HCT116 (cell line): ENCODE data around the gene HASPIN. TPM values are rescaled to one million over a fixed set of nuclear protein-coding genes. Genes with fewer than 3 reads are reported as not detected.

Source experiments
- ATAC-seq: fragments of 200-7000 bp; cut with Tn5 transposase; 2 replicates; pipeline ENCODE4 v1.9.1; 2020; ENCODE audit warnings: mild to moderate bottlenecking, moderate library complexity
- BruUV-seq: library from RNA; stranded (reverse); fragments of 400-500 nt; replicated peaks from 2 replicates; lab custom pipeline; 2021; lab: Mats Ljungman, UMichigan
- CTCF ChIA-PET: fragments of 300-600 bp; sonication (Branson Sonifier 250); formaldehyde crosslinking; loops from one replicate; lab custom pipeline; 2021; ENCODE audit warnings: antibody characterized with exemption; lab: Charles Lee
- POLR2A ChIA-PET: fragments of 300-600, 350-600 bp; sonication (Branson Sonifier 250); formaldehyde crosslinking; loops from one replicate; lab custom pipeline; 2021; ENCODE audit warnings: antibody characterized with exemption; lab: Charles Lee
- RAD21 ChIA-PET, 2 experiments: fragments of 300-600 bp; sonication (Branson Sonifier 250); formaldehyde crosslinking; loops; one replicate each; lab custom pipeline; 2023; ENCODE audit warnings: low total read pairs in 2 of 2; ENCODE audit not compliant: uncharacterized antibody in 2 of 2, unreplicated experiment in 2 of 2, low non-redundant PET in 1 of 2; lab: Charles Lee
- DNase-seq: peaks from one replicate; pipeline ENCODE4 v3.0.0-alpha.2; 2010; ENCODE audit warnings: low read depth, low spot score
- H2AFZ ChIP-seq: fragments of 200-600 bp; shearing (Covaris generic), sonication (generic); 2 replicates; pipeline ENCODE4 v1.6.1; 2017; ENCODE audit warnings: low read depth, mixed run types, mixed read lengths, antibody characterized with exemption, low read length; ENCODE audit not compliant: poor library complexity, severe bottlenecking
- H3K27ac ChIP-seq: 2 replicates; pipeline ENCODE4 v1.5.1; 2012; ENCODE audit warnings: low read depth, low read length
- H3K27me3 ChIP-seq: fragments of 200-600 bp; sonication (generic); 2 replicates; pipeline ENCODE4 v1.6.1; 2016; ENCODE audit warnings: mixed run types, low read length, mixed read lengths; ENCODE audit not compliant: insufficient read depth
- H3K36me3 ChIP-seq, 2 experiments: fragments of 200-500 bp in 1 of 2; fragments of 200-600 bp in 1 of 2; sonication (Bioruptor generic) in 1 of 2; sonication (generic) in 1 of 2; 2 replicates each; pipeline versions ENCODE4 v1.5.1 to v1.6.1; 2014 to 2016; ENCODE audit warnings: low read length in 2 of 2, inconsistent platforms in 1 of 2, mixed read lengths in 1 of 2, mixed run types in 1 of 2; ENCODE audit not compliant: insufficient read depth in 2 of 2, control insufficient read depth in 1 of 2
- H3K4me1 ChIP-seq, 2 experiments: fragments of 200-600 bp in 1 of 2; sonication (generic) in 1 of 2; 2 replicates each; pipeline versions ENCODE4 v1.5.1 to v1.6.1; 2012 to 2017; ENCODE audit warnings: low read length in 2 of 2, inconsistent platforms in 1 of 2, mild to moderate bottlenecking in 1 of 2, mixed read lengths in 1 of 2, mixed run types in 1 of 2, moderate library complexity in 1 of 2; ENCODE audit not compliant: insufficient read depth in 2 of 2, control insufficient read depth in 1 of 2
- H3K4me2 ChIP-seq: fragments of 200-600 bp; sonication (generic); 2 replicates; pipeline ENCODE4 v1.6.1; 2017; ENCODE audit warnings: mixed run types, low read length, mixed read lengths
- H3K4me3 ChIP-seq, 2 experiments: fragments of 200-600 bp in 1 of 2; sonication (generic) in 1 of 2; replicated peaks in 1 of 2; 2 replicates each; pipeline ENCODE4 v1.5.1; 2011 to 2016; ENCODE audit warnings: low read length in 2 of 2, control low read depth in 1 of 2, low read depth in 1 of 2, mild to moderate bottlenecking in 1 of 2, mixed read lengths in 1 of 2, mixed run types in 1 of 2
- H3K79me2 ChIP-seq: fragments of 200-600 bp; sonication (generic); 2 replicates; pipeline ENCODE4 v1.6.1; 2017; ENCODE audit warnings: mild to moderate bottlenecking, mixed run types, low read length, moderate library complexity, mixed read lengths; ENCODE audit not compliant: insufficient read depth
- H3K9ac ChIP-seq: fragments of 200-600 bp; sonication (generic); 2 replicates; pipeline ENCODE4 v1.6.1; 2016; ENCODE audit warnings: low read length, mixed read lengths
- H3K9me2 ChIP-seq: fragments of 200-600 bp; sonication (generic), shearing (Covaris generic); 2 replicates; pipeline ENCODE4 v1.6.1; 2017; ENCODE audit warnings: mixed run types, mild to moderate bottlenecking, moderate library complexity; ENCODE audit not compliant: insufficient read depth
- H3K9me3 ChIP-seq, 2 experiments: fragments of 200-500 bp in 1 of 2; fragments of 200-600 bp in 1 of 2; sonication (Bioruptor generic) in 1 of 2; sonication (generic) in 1 of 2; 2 replicates each; pipeline ENCODE4 v1.6.1; 2014 to 2017; ENCODE audit warnings: low read length in 2 of 2, mixed read lengths in 2 of 2, inconsistent platforms in 1 of 2, low read depth in 1 of 2, mild to moderate bottlenecking in 1 of 2, mixed run types in 1 of 2, moderate library complexity in 1 of 2; ENCODE audit not compliant: control insufficient read depth in 1 of 2, insufficient read depth in 1 of 2
- H4K20me1 ChIP-seq: fragments of 200-600 bp; sonication (generic), shearing (Covaris generic); 2 replicates; pipeline ENCODE4 v1.6.1; 2017; ENCODE audit warnings: mixed run types, mild to moderate bottlenecking, moderate library complexity; ENCODE audit not compliant: insufficient read depth
- CTCF ChIP-seq, 3 experiments: fragments of 200-600 bp in 1 of 3; sonication (generic) in 1 of 3; IDR thresholded peaks in 2 of 3; conservative IDR thresholded peaks in 1 of 3; 2 replicates each; pipeline ENCODE4 v1.5.1; 2012 to 2017; ENCODE audit warnings: low read depth in 2 of 3, low read length in 2 of 3, antibody characterized with exemption in 1 of 3, borderline replicate concordance in 1 of 3, control low read depth in 1 of 3, mild to moderate bottlenecking in 1 of 3, mixed read lengths in 1 of 3, mixed run types in 1 of 3, moderate library complexity in 1 of 3; ENCODE audit not compliant: insufficient read depth in 1 of 3
- FOSL1 ChIP-seq: IDR thresholded peaks from 2 replicates; pipeline ENCODE4 v1.6.1; 2012; ENCODE audit warnings: low read depth
- JUND ChIP-seq: IDR thresholded peaks from 2 replicates; pipeline ENCODE4 v1.6.1; 2012
- SRF ChIP-seq: IDR thresholded peaks from 2 replicates; pipeline ENCODE4 v1.6.1; 2012; ENCODE audit warnings: low read depth
- ZNF274 ChIP-seq: fragments of 200-500 bp; sonication (Bioruptor generic); IDR thresholded peaks from 2 replicates; pipeline ENCODE4 v1.6.1; 2014; ENCODE audit warnings: mild to moderate bottlenecking, low read depth, low read length, inconsistent platforms
- intact Hi-C: fragments of 100-400 bp; cut with micrococcal nuclease; formaldehyde crosslinking; loops from 2 replicates; pipeline ENCODE4 v1.10.0; 2022
- total RNA-seq: library from RNA; stranded (reverse); gene quantifications from one replicate; pipeline ENCODE4 v1.2.1, GENCODE V29; 2021; ENCODE audit not compliant: unreplicated experiment

The HASPIN gene
- total RNA-seq, 1 experiment from 2014 or later: 19.6 TPM

GRCh38 chr17:3772764-3773163 is 49.1 kb downstream of the HASPIN start:
- no peaks in the 10 kb centered on the region for H3K36me3 ChIP-seq
- ATAC-seq: peak; percentile 69
- H2AFZ ChIP-seq: no peak overlapping the region
- no peaks in the 10 kb centered on the region for H4K20me1 ChIP-seq
- CTCF ChIA-PET: interaction anchor here (2.0 kb wide), 1 partner anchor 35 kb away, joined by 12 read pairs; no protein-coding TSS in a partner anchor
- H3K4me3 ChIP-seq: no peak overlapping the region
- H3K27ac ChIP-seq: no peak overlapping the region
- DNase-seq: no peak
- H3K9me2 ChIP-seq: no peaks in the 10 kb centered on the region
- H3K79me2 ChIP-seq: no peaks in the 10 kb centered on the region
- no peak overlapping the region for H3K9ac ChIP-seq
- H3K9me3 ChIP-seq: no peaks in the 10 kb centered on the region
- no peak overlapping the region for H3K4me2 ChIP-seq
- POLR2A ChIA-PET: no interaction called here
- TF ChIP-seq SRF (no peak), CTCF (IDR thresholded peaks at IDR 0.05 in 2 of 3, conservative IDR thresholded peaks at IDR 0.05 in 1 of 3; ENCODE audit: borderline replicate concordance in 1 of 3, insufficient read depth in 1 of 3, low read depth in 2 of 3, low read length in 2 of 3) (peak in 1 of 3 experiments; percentile 28; a peak in 1 of 6 replicates)
- no TSS peak for BruUV-seq
- intact Hi-C loops: no loop called here
- H3K27me3 ChIP-seq: no peaks in the 10 kb centered on the region
- RAD21 ChIA-PET: no interaction called here
- H3K4me1 ChIP-seq: peaks cover 0 to 15% of the 10 kb centered on the region in 2 experiments; a peak in 2 of 4 replicates

DNA sequence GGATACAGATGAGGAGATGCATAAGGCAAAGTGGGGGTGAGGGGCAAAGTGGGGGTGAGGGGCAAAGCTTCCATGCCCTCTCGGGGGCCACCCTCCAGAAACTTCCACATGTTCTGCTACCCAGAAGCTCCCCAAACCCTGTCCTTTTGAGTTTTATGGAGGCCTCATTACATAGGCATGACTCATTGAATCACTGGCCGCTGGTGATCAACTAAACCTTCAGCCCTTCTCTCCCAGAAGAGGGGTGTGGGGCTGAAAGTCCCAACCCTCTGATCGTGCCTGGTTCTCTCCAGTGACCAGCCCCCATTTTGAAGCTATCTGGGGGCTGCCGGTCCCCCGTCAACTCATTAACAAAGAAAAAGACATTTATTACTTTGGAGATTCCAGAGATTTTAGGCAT is 49.8 kb downstream of the HASPIN start:
- no peak overlapping the region for H3K27ac ChIP-seq
- DNase-seq (no peak), ATAC-seq (peak; percentile 77)
- H3K4me2 ChIP-seq: peak overlapping the region; percentile 44
- ChIA-PET CTCF (interaction anchor here (1.2 kb wide), 1 partner anchor 35 kb away, joined by 4 read pairs; no protein-coding TSS in a partner anchor), RAD21 (no interaction called here), POLR2A (no interaction called here)
- H3K4me3 ChIP-seq: no peak overlapping the region
- H3K79me2 ChIP-seq: no peaks in the 10 kb centered on the region
- no peak overlapping the region for H2AFZ ChIP-seq
- no peaks in the 10 kb centered on the region for H3K27me3 ChIP-seq
- no peaks in the 10 kb centered on the region for H3K36me3 ChIP-seq
- H4K20me1 ChIP-seq: no peaks in the 10 kb centered on the region
- no peaks in the 10 kb centered on the region for H3K9me3 ChIP-seq
- TF ChIP-seq ZNF274 (no peak), FOSL1 (peak; percentile 32), JUND (0 out of 2 replicates have a peak, but pooled peaks have one; percentile 9)
- H3K9me2 ChIP-seq: no peaks in the 10 kb centered on the region
- intact Hi-C loops: no loop called here
- peak overlapping the region; percentile 14; the same call in 1 of the 2 replicates for H3K9ac ChIP-seq
- BruUV-seq: no TSS peak
- H3K4me1 ChIP-seq: peaks cover 0 to 15% of the 10 kb centered on the region in 2 experiments; a peak in 2 of 4 replicates
